HG03064 (cell line): ENCODE measurements around the gene ITGA5.

Source experiments
- ATAC-seq: cut with Tn5 transposase; IDR thresholded peaks from one replicate; pipeline ENCODE4 v1.9.1; 2021; ENCODE audit warnings: low read depth; ENCODE audit not compliant: unreplicated experiment

The ITGA5 gene

GRCh38 chr12:54431911-54432814 lies 13.1 kb upstream of the ITGA5 start:
- ATAC-seq: no peak

GRCh38 chr12:54430471-54431069 lies 11.5 kb upstream of the ITGA5 start:
- no peak for ATAC-seq

- ATAC-seq: no peak
These were observed 10.0 kb upstream of the ITGA5 start for GRCh38 chr12:54429014-54429471.

- no peak for ATAC-seq
These were observed 9.3 kb upstream of the ITGA5 start for GRCh38 chr12:54428050-54429013.

GRCh38 chr12:54427106-54427505 lies 8.0 kb upstream of the ITGA5 start:
- no peak for ATAC-seq

- no peak for ATAC-seq
These were observed 7.6 kb upstream of the ITGA5 start for GRCh38 chr12:54426690-54427089.

GRCh38 chr12:54425702-54426101 lies 6.6 kb upstream of the ITGA5 start:
- ATAC-seq: no peak

- no peak for ATAC-seq
These were observed 5.2 kb upstream of the ITGA5 start for GRCh38 chr12:54424224-54424623.

- no peak for ATAC-seq
These were observed 4.7 kb upstream of the ITGA5 start for GRCh38 chr12:54423816-54424150.

- no peak for ATAC-seq
These were observed 2.8 kb upstream of the ITGA5 start for GRCh38 chr12:54421879-54422250.

- no peak for ATAC-seq
These were observed 2.3 kb upstream of the ITGA5 start for GRCh38 chr12:54421175-54421878.

- no peak for ATAC-seq
These were observed 1.7 kb upstream of the ITGA5 start for GRCh38 chr12:54420766-54421144.

GRCh38 chr12:54418441-54419087 lies 502 bp downstream of the ITGA5 start:
- no peak for ATAC-seq

GRCh38 chr12:54417712-54418440 lies 1.2 kb downstream of the ITGA5 start:
- ATAC-seq: no peak

GRCh38 chr12:54416687-54417603 lies 2.1 kb downstream of the ITGA5 start:
- no peak for ATAC-seq

GRCh38 chr12:54415221-54415929 lies 3.7 kb downstream of the ITGA5 start:
- ATAC-seq: no peak

- no peak for ATAC-seq
These were observed 5.5 kb downstream of the ITGA5 start for GRCh38 chr12:54413284-54414190.
